ENCODE data around the gene TRDN. TPM values are rescaled to one million over a fixed set of nuclear protein-coding genes. Genes with fewer than 3 reads are reported as not detected.

TRDN gene
- total RNA-seq, 1 donor from 2014 or later = 0.06 TPM

GRCh38 chr6:123226398-123226797 lies 410.4 kb downstream of the TRDN start:
- H4K20me1 ChIP-seq (ENCODE audit: low read depth) = no peaks in the 10 kb centered on the region
- no peaks in the 10 kb centered on the region for H3K4me1 ChIP-seq
- peak; percentile 2 for DNase-seq (ENCODE audit: low spot score)
- TF ChIP-seq CTCF (IDR thresholded peaks at IDR 0.05) (no peak), EZH2phosphoT487 (IDR thresholded peaks at IDR 0.05) (no peak), EZH2 (IDR thresholded peaks at IDR 0.05) (no peak)
- H3F3A ChIP-seq (ENCODE audit: low read depth) = no peaks in the 10 kb centered on the region
- H3K27ac Mint-ChIP-seq = no peak overlapping the region
- H3K4me1 Mint-ChIP-seq = no peaks in the 10 kb centered on the region
- no peak overlapping the region for H3K4me3 Mint-ChIP-seq
- no peak overlapping the region for H3K9ac ChIP-seq
- H3K27ac ChIP-seq = no peak overlapping the region
- no peaks in the 10 kb centered on the region for H3K27me3 ChIP-seq
- no peaks in the 10 kb centered on the region for H3K27me3 Mint-ChIP-seq (ENCODE audit: insufficient read depth, low read depth)
- H3K36me3 ChIP-seq = no peaks in the 10 kb centered on the region
- H3K4me3 ChIP-seq = no peak overlapping the region
- no peaks in the 10 kb centered on the region for H3K36me3 Mint-ChIP-seq
- no peaks in the 10 kb centered on the region for H3K79me2 ChIP-seq (ENCODE audit: low read depth)
- H3K4me2 ChIP-seq = no peak overlapping the region
- no peaks in the 10 kb centered on the region for H3K9me3 Mint-ChIP-seq
- no peaks in the 10 kb centered on the region for H3K9me3 ChIP-seq (ENCODE audit: low read depth)
- H2AFZ ChIP-seq (replicated peaks) = no peak overlapping the region

- DNase-seq (ENCODE audit: low spot score) = no peak
- Histone ChIP-seq H3K4me1 (no peaks in the 10 kb centered on the region), H3K4me2 (no peak overlapping the region), H3K27ac (no peak overlapping the region), H3K36me3 (no peaks in the 10 kb centered on the region), H3K4me3 (no peak overlapping the region), H4K20me1 (ENCODE audit: low read depth) (no peaks in the 10 kb centered on the region), H2AFZ (replicated peaks) (no peak overlapping the region), H3K9ac (no peak overlapping the region), H3K79me2 (ENCODE audit: low read depth) (no peaks in the 10 kb centered on the region), H3K9me3 (ENCODE audit: low read depth) (no peaks in the 10 kb centered on the region), H3K27me3 (no peaks in the 10 kb centered on the region), H3F3A (ENCODE audit: low read depth) (no peaks in the 10 kb centered on the region)
- Mint-ChIP-seq H3K4me1 (no peaks in the 10 kb centered on the region), H3K9me3 (no peaks in the 10 kb centered on the region), H3K27me3 (ENCODE audit: insufficient read depth, low read depth) (no peaks in the 10 kb centered on the region), H3K36me3 (no peaks in the 10 kb centered on the region), H3K4me3 (no peak overlapping the region), H3K27ac (no peak overlapping the region)
- TF ChIP-seq CTCF (IDR thresholded peaks at IDR 0.05) (no peak), EZH2phosphoT487 (IDR thresholded peaks at IDR 0.05) (no peak), EZH2 (IDR thresholded peaks at IDR 0.05) (no peak)
Observed at GRCh38 chr6:123224077-123224476, 412.7 kb downstream of the TRDN start.

- Mint-ChIP-seq H3K27me3 (ENCODE audit: insufficient read depth, low read depth) (no peaks in the 10 kb centered on the region), H3K4me3 (no peak overlapping the region), H3K4me1 (no peaks in the 10 kb centered on the region), H3K36me3 (no peaks in the 10 kb centered on the region), H3K27ac (no peak overlapping the region), H3K9me3 (no peaks in the 10 kb centered on the region)
- Histone ChIP-seq H2AFZ (replicated peaks) (no peak overlapping the region), H3K4me3 (no peak overlapping the region), H3K4me1 (no peaks in the 10 kb centered on the region), H3F3A (ENCODE audit: low read depth) (no peaks in the 10 kb centered on the region), H3K36me3 (no peaks in the 10 kb centered on the region), H3K9me3 (ENCODE audit: low read depth) (no peaks in the 10 kb centered on the region), H4K20me1 (ENCODE audit: low read depth) (no peaks in the 10 kb centered on the region), H3K9ac (no peak overlapping the region), H3K4me2 (no peak overlapping the region), H3K27ac (no peak overlapping the region), H3K27me3 (no peaks in the 10 kb centered on the region), H3K79me2 (ENCODE audit: low read depth) (no peaks in the 10 kb centered on the region)
- DNase-seq (ENCODE audit: low spot score) = no peak
- TF ChIP-seq EZH2phosphoT487 (IDR thresholded peaks at IDR 0.05) (no peak), EZH2 (IDR thresholded peaks at IDR 0.05) (no peak)
Observed at GRCh38 chr6:123223461-123223860, 413.3 kb downstream of the TRDN start.

GRCh38 chr6:123215211-123215610 lies 421.5 kb downstream of the TRDN start:
- H3K9me3 ChIP-seq (ENCODE audit: low read depth) = no peaks in the 10 kb centered on the region
- no peaks in the 10 kb centered on the region for H4K20me1 ChIP-seq (ENCODE audit: low read depth)
- Mint-ChIP-seq H3K4me3 (no peak overlapping the region), H3K36me3 (no peaks in the 10 kb centered on the region), H3K4me1 (peaks cover 16% of the 10 kb centered on the region), H3K9me3 (no peaks in the 10 kb centered on the region), H3K27ac (peak overlapping the region; percentile 67), H3K27me3 (ENCODE audit: insufficient read depth, low read depth) (no peaks in the 10 kb centered on the region)
- H3K79me2 ChIP-seq (ENCODE audit: low read depth) = no peaks in the 10 kb centered on the region
- H3K4me3 ChIP-seq = no peak overlapping the region
- DNase-seq (ENCODE audit: low spot score) = no peak
- H3K9ac ChIP-seq = no peak overlapping the region
- H3K27me3 ChIP-seq = no peaks in the 10 kb centered on the region
- no peak overlapping the region for H3K4me2 ChIP-seq
- no peaks in the 10 kb centered on the region for H3K36me3 ChIP-seq
- no peak overlapping the region for H3K27ac ChIP-seq
- no peaks in the 10 kb centered on the region for H3F3A ChIP-seq (ENCODE audit: low read depth)
- no peak overlapping the region for H2AFZ ChIP-seq (replicated peaks)
- TF ChIP-seq CTCF (IDR thresholded peaks at IDR 0.05) (no peak), EZH2 (IDR thresholded peaks at IDR 0.05) (no peak), EZH2phosphoT487 (IDR thresholded peaks at IDR 0.05) (no peak)
- no peaks in the 10 kb centered on the region for H3K4me1 ChIP-seq
